Left ventricle myocardium inferior (tissue), 1 donor: ENCODE data around the gene GPBAR1. TPM values are rescaled to one million over a fixed set of nuclear protein-coding genes. Genes with fewer than 3 reads are reported as not detected.

Experiments used
- DNase-seq: peaks from one replicate; pipeline ENCODE4 v3.0.0-alpha.2; 2020
- H3K27ac ChIP-seq: fragments of 200-600 bp; replicated peaks from 2 replicates; pipeline ENCODE4 v1.8.0; 2021
- H3K27me3 ChIP-seq: fragments of 200-600 bp; 2 replicates; pipeline ENCODE4 v1.8.0; 2021; ENCODE audit warnings: low read depth
- H3K36me3 ChIP-seq: fragments of 200-600 bp; 2 replicates; pipeline ENCODE4 v1.8.0; 2021
- H3K4me1 ChIP-seq: fragments of 200-600 bp; 2 replicates; pipeline ENCODE4 v1.8.0; 2021
- H3K4me3 ChIP-seq: fragments of 200-600 bp; 2 replicates; pipeline ENCODE4 v1.8.0; 2021; ENCODE audit warnings: mild to moderate bottlenecking, moderate library complexity
- H3K9me3 ChIP-seq: fragments of 200-600 bp; replicated peaks from 2 replicates; pipeline ENCODE4 v1.8.0; 2021
- intact Hi-C: fragments of 100-400 bp; cut with micrococcal nuclease; formaldehyde crosslinking; loops from one replicate; pipeline ENCODE4 v1.11.0; 2022
- total RNA-seq: library from RNA; stranded (reverse); fragmentation: NEBNext Ultra II Directional; extraction: Animal tissue kit (Norgen Biotek cat#: 25700); gene quantifications from one replicate; pipeline ENCODE4 v1.2.1, GENCODE V29; 2021
- TF ChIP-seq, protein P1 (sequence below): fragments of 200-600 bp; IDR thresholded peaks from 2 replicates; pipeline ENCODE4 v1.8.0; 2021; ENCODE audit warnings: antibody characterized with exemption, mild to moderate bottlenecking, borderline replicate concordance
- donor health status: DM: no; HTN: yes; CAD: no; lungs with severe emphysema.

GPBAR1 gene
- total RNA-seq, 1 donor from 2014 or later: 1.5 TPM

- TF ChIP-seq, protein P1, sequence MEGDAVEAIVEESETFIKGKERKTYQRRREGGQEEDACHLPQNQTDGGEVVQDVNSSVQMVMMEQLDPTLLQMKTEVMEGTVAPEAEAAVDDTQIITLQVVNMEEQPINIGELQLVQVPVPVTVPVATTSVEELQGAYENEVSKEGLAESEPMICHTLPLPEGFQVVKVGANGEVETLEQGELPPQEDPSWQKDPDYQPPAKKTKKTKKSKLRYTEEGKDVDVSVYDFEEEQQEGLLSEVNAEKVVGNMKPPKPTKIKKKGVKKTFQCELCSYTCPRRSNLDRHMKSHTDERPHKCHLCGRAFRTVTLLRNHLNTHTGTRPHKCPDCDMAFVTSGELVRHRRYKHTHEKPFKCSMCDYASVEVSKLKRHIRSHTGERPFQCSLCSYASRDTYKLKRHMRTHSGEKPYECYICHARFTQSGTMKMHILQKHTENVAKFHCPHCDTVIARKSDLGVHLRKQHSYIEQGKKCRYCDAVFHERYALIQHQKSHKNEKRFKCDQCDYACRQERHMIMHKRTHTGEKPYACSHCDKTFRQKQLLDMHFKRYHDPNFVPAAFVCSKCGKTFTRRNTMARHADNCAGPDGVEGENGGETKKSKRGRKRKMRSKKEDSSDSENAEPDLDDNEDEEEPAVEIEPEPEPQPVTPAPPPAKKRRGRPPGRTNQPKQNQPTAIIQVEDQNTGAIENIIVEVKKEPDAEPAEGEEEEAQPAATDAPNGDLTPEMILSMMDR: no peak
- peak overlapping the region; percentile 56 for H3K27ac ChIP-seq
- intact Hi-C loops: no loop called here
Observed at GRCh38 chr2:218253232-218253625, 7.6 kb upstream of the GPBAR1 start.

DNA sequence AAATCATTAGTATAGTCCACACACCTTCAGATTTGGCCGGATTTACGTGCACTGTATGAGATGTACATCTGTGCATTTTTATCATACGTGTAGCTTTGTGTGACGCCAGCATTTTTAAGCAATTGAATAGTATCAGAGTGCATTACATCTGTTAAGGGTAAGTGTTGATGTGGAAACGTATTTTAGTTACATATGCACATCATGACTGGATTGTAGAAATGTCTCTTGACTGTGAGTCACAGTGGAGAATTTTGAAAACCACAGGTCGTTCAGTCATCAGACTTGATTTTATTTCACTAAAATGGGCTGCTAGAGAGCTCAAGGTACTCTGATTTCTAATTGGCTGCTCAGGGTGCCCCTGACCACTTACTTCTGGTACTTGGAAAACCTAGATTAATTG is 5.4 kb upstream of the GPBAR1 start:
- intact Hi-C loops: no loop called here
- Histone ChIP-seq H3K4me3 (no peak overlapping the region), H3K36me3 (peaks cover 54% of the 10 kb centered on the region), H3K27me3 (no peaks in the 10 kb centered on the region), H3K4me1 (peaks cover 46% of the 10 kb centered on the region), H3K27ac (no peak overlapping the region), H3K9me3 (no peaks in the 10 kb centered on the region)
- TF ChIP-seq, protein P1: no peak
- no peak for DNase-seq

More at GRCh38 chr2:218253232-218253625, 7.6 kb upstream of the GPBAR1 start:
- Histone ChIP-seq H3K9me3 (no peaks in the 10 kb centered on the region), H3K36me3 (peaks cover 76% of the 10 kb centered on the region), H3K27me3 (no peaks in the 10 kb centered on the region), H3K4me3 (no peak overlapping the region), H3K4me1 (peaks cover 24% of the 10 kb centered on the region)
- DNase-seq: no peak

GRCh38 chr2:218256612-218257350 is 4.0 kb upstream of the GPBAR1 start:
- Histone ChIP-seq H3K27me3 (no peaks in the 10 kb centered on the region), H3K9me3 (no peaks in the 10 kb centered on the region), H3K36me3 (peaks cover 41% of the 10 kb centered on the region), H3K4me3 (no peak overlapping the region), H3K27ac (peak overlapping the region; percentile 88), H3K4me1 (peaks cover 59% of the 10 kb centered on the region)
- DNase-seq: no peak
- TF ChIP-seq, protein P1: no peak
- intact Hi-C loops: no loop called here

GRCh38 chr2:218257390-218257981 is 3.3 kb upstream of the GPBAR1 start:
- TF ChIP-seq, protein P1: peak; percentile 54
- intact Hi-C loops: no loop called here

DNA sequence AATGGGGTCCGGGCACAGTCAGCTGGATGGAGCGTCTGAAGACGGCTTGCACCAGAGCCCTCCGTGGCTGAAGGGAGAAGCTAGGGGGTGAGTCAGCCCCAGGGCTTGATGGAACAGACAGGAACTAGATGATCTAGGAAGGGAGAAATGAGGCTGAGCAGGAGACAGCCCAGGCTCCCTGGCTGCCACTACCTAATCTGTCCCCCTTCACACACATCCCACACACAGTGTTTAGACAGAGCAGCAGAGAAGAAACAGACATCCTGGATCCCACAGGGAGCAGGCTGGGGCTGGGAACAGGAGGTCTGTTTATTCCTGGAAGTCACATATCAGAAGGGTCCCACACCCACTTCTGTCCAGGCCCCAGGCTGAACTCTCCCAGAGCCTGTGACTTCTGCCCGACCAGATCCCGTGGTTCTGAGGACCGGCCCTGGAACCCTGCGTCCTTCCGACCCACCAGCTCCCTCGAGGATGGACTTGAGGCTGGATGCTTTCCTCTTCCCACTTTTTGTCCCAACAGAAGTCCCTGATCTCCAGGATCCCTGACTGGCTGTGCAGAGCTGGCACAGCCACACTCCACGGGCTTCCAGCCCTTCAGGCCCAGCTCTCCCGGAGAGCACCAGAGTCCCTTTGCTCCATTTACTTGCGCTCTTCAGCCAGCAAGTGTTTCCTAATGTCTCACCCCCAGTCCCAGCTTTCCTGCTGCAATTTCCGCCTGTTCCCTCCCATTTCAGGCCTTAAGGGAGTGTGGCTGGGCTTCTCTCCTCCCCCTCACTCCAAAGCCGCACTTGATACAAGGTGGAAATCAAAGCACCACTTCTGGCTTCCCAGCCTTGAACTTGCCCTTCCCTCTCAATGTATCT is 1.5 kb upstream of the GPBAR1 start:
- H3K27me3 ChIP-seq: no peaks in the 10 kb centered on the region
- TF ChIP-seq, protein P1: no peak
- peak overlapping the region; percentile 47 for H3K4me3 ChIP-seq
- H3K9me3 ChIP-seq: no peaks in the 10 kb centered on the region
- peak overlapping the region; percentile 88 for H3K27ac ChIP-seq
- peaks cover 31% of the 10 kb centered on the region for H3K36me3 ChIP-seq
- peaks cover 75% of the 10 kb centered on the region for H3K4me1 ChIP-seq
- intact Hi-C loops: no loop called here
- DNase-seq: peak; percentile 79

More at GRCh38 chr2:218257390-218257981, 3.3 kb upstream of the GPBAR1 start:
- Histone ChIP-seq H3K4me3 (no peak overlapping the region), H3K36me3 (peaks cover 34% of the 10 kb centered on the region), H3K4me1 (peaks cover 60% of the 10 kb centered on the region), H3K9me3 (no peaks in the 10 kb centered on the region), H3K27me3 (no peaks in the 10 kb centered on the region), H3K27ac (peak overlapping the region; percentile 88)
- no peak for DNase-seq
